HG02642 (cell line): ENCODE measurements around the gene ANKRD36.
"Not testable (repeated sequence)": the region's sequence is repeated elsewhere in the genome, so short reads cannot be mapped to it uniquely, and the experiment has no call there.

Experiments
- ATAC-seq: cut with Tn5 transposase; IDR thresholded peaks from one replicate; pipeline ENCODE4 v1.9.1; 2021; ENCODE audit warnings: mild to moderate bottlenecking; ENCODE audit not compliant: unreplicated experiment, poor library complexity

ANKRD36 gene

DNA sequence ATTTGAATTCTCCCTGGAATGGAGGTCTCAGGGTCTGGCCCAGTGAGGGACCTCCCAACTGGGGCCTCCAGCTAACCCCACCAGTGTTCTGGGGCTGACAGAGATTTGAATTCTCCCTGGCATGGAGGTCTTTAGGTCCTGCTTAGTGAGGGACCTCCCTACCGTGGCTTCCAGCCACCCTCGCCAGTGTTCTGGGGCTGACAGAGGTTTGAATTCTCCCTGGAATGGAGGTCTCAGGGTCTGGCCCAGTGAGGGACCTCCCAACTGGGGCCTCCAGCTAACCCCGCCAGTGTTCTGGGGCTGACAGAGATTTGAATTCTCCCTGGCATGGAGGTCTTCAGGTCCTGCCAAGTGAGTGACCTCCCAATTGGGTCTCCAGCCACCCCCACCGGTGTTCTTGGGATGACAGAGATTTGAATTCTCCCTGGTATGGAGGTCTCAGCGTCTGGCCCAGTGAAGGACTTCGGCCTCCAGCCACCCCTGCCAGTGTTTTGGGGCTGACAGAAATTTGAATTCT is 155.2 kb downstream of the ANKRD36 start:
- ATAC-seq = not testable (repeated sequence)

DNA sequence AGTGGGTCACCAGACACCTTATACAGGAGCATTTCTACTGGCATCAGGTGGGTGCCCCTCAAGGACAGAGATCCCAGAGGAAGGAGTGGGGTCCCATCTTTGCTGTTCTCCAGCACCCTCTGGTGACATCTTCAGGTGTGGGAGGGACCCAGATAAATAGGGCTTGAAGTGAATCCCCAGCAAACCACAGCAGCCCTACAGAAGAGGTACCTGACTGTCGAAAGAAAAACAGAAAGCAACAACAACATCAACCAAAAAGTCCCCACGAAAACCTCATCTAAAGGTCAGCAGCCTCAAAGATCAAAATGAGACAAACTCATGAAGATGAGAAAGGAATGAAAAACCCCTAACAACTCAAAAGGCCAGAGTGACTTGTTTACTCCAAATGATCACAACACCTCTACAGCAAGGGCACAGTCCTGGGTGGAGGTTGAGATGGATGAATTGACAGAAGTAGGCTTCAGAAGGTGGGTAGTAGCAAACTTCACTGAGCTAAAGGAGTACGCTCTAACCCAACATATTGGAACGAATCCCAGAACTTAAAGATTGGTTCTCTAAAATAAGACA is 163.4 kb downstream of the ANKRD36 start:
- not testable (repeated sequence) for ATAC-seq

DNA sequence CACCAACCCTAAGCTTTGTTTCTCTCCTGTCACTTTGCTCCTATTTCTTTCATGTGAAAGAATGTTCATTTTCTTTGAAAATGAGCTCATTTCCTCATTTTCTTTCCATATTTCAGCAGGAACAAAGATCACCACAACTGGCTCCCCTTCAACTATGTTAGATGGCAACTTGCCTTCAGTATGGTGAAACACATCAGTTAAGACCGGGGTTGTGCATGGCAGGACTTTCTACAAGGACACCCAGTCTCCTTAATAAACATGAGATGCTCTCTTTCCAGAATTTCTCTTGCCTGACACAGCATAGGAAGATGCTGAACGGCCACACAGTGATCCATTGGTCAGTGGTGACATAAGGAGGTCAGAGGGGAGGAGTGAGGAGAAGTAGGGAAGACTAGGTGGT is 172.2 kb downstream of the ANKRD36 start:
- not testable (repeated sequence) for ATAC-seq

DNA sequence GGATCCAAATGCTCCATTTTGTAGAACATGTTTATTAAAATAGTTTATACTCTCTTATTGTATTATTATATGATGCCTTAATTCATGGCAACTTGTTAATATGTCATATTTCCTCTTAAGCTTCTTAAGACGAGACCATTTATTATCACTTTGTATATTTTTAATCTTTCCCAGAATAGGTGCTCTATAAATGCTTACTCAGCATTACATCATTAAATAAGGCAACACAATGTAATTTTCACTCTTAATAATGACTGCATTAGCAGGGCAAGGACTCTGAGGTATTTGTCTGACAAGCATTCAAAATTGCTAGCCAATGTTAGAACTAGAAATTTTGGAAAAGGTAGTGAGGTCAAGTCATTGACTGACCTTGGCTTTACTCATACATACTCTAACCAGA is 180.7 kb downstream of the ANKRD36 start:
- ATAC-seq = not testable (repeated sequence)
